Activated T-helper 1 cell treated with anti-CD3 and anti-CD28 coated beads, Interleukin-12 subunit alpha, Interleukin-12 subunit beta, Interleukin-2, Interleukin-4 antibody, amounts not matched to agents 30 ng/mL and 10 ng/mL and 1 ng/mL, durations not matched to agents 14 hours and 24 hours and 36 hours (primary cell): ENCODE measurements around the gene SMARCD3. TPM values are rescaled to one million over a fixed set of nuclear protein-coding genes. Genes with fewer than 3 reads are reported as not detected.

Experiments used
- DNase-seq: peaks from one replicate; pipeline ENCODE4 v3.0.0; 2021; ENCODE audit warnings: low spot score
- H3K27ac Mint-ChIP-seq: one replicate; pipeline ENCODE4 v1.8.0; 2021; ENCODE audit warnings: mild to moderate bottlenecking, mixed read lengths
- H3K27me3 Mint-ChIP-seq: one replicate; pipeline ENCODE4 v1.8.0; 2022; ENCODE audit warnings: mild to moderate bottlenecking, moderate library complexity, mixed read lengths; ENCODE audit not compliant: insufficient read depth
- H3K36me3 Mint-ChIP-seq: one replicate; pipeline ENCODE4 v1.8.0; 2021; ENCODE audit warnings: low read depth, mixed read lengths
- H3K4me1 Mint-ChIP-seq: one replicate; pipeline ENCODE4 v1.8.0; 2021; ENCODE audit warnings: low read depth, mixed read lengths
- H3K4me3 Mint-ChIP-seq: one replicate; pipeline ENCODE4 v1.8.0; 2021; ENCODE audit warnings: mild to moderate bottlenecking, moderate library complexity, mixed read lengths
- H3K9me3 Mint-ChIP-seq: one replicate; pipeline ENCODE4 v1.8.0; 2021; ENCODE audit warnings: mixed read lengths
- intact Hi-C: fragments of 100-400 bp; cut with micrococcal nuclease; formaldehyde crosslinking; loops from one replicate; pipeline ENCODE4 v1.15.1; 2024
- total RNA-seq: library from RNA; stranded (reverse); gene quantifications from 2 replicates; pipeline ENCODE4 v1.2.3, GENCODE V29; 2022

Gene SMARCD3
- total RNA-seq, 1 donor from 2014 or later, result 2.4 TPM

DNA sequence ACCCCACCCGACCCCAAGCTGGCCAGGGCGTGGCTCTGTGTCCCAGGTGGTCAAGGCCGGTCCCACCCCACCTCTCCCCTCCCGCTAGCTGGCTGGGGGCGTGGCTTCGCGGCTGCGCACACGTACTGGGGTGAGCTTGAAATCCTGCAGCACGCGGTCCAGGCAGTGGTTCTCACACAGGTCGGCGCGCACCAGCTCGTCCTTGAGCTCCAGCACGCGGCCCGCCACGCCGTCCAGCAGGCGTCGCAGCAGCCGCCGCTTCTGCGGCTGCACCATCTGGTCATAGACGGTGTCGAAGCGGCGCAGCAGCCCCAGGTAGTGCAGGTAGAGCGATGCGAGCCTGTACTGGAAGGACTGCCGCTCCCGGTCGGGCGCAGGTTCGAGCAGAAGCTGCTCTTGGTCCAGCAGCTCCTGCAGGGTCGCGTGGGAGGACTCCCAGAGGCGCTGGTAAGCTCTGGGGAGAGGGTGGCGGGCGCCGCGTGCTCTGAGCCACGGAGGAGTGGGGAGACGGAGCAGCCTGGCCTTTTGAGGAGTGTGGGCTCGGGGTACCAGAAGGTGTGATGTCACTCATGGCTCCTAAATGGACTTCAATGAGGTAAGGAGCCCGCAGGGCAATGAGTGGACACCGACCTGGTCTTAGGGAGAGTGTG, 44.0 kb downstream of the SMARCD3 start:
- Mint-ChIP-seq H3K27me3 (peaks cover 13% of the 10 kb centered on the region), H3K36me3 (no peaks in the 10 kb centered on the region), H3K9me3 (no peaks in the 10 kb centered on the region), H3K4me3 (no peak overlapping the region), H3K27ac (no peak overlapping the region), H3K4me1 (peaks cover 20% of the 10 kb centered on the region)
- intact Hi-C loops, result no loop called here
- DNase-seq, result no peak

DNA sequence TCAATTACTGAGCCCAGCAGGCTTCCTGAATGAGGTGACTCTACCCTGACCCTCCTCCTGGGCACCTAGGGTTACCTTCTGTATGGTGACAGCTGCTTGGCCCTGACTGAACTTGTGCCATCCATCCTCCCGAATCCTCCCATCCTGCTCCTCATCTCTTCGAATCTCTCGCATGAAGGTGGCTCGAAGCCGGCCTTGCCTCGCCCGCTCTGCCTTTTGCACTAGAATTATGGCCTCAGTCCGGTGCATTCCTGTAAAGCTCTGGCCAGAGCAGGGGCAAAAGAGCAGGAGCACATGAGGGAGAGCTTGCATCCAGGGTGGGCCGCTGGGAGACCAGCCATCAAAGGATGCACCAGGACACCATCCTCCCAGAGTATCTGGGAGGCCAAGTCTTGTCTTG, 45.7 kb downstream of the SMARCD3 start:
- H3K9me3 Mint-ChIP-seq, result no peaks in the 10 kb centered on the region

DNA sequence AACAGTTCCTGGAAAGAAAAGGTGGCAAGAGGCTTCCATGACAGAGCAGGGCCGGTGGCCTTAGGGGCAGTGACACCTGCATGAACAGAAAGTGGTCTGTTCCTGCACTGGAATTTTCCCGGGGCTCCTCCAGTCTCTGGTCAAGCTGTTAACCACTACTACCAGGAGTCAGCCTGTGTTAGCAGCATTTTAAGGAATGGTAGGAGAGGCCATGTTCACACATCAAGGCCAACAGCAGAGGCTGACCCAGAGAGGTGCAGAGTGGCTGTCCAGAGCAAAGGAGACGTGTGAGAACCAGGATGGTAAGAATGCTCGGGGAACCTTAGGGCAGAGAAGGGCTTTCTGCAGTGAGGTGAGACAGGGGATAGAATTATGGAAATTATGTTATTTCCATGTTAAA, 46.7 kb downstream of the SMARCD3 start:
- intact Hi-C loops, result no loop called here
- H3K4me1 Mint-ChIP-seq, result peaks cover 2% of the 10 kb centered on the region
- H3K4me3 Mint-ChIP-seq, result no peak overlapping the region
- no peaks in the 10 kb centered on the region for H3K9me3 Mint-ChIP-seq
- DNase-seq, result no peak
- H3K27ac Mint-ChIP-seq, result no peak overlapping the region
- peaks cover 12% of the 10 kb centered on the region for H3K27me3 Mint-ChIP-seq
- no peaks in the 10 kb centered on the region for H3K36me3 Mint-ChIP-seq

More for the DNA sequence above, 45.7 kb downstream of the SMARCD3 start:
- peaks cover 13% of the 10 kb centered on the region for H3K27me3 Mint-ChIP-seq
- H3K4me3 Mint-ChIP-seq, result no peak overlapping the region
- H3K27ac Mint-ChIP-seq, result no peak overlapping the region
- intact Hi-C loops, result no loop called here
- no peak for DNase-seq
- no peaks in the 10 kb centered on the region for H3K36me3 Mint-ChIP-seq
- peaks cover 13% of the 10 kb centered on the region for H3K4me1 Mint-ChIP-seq

DNA sequence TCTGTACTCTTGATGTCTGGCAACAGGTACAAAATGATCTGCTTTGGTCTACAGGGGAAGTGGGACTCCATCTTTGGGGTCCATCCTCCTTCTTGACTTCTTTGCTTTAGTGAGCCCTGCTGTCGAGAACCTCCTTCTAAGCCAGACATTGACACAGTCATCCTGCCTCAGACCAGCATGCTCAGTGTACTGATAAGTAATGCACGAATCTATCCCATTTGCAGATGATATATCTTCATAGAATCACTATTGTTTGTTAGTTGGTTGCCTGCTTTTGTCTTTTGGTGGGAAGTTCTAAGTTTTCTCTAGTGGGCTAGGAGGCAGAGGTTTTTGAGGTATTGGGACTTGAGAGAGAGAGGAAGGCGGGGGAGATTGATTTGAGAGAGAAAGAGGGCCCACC, 47.1 kb downstream of the SMARCD3 start:
- H3K36me3 Mint-ChIP-seq, result no peaks in the 10 kb centered on the region
- H3K9me3 Mint-ChIP-seq, result no peaks in the 10 kb centered on the region
- intact Hi-C loops, result no loop called here
- no peak overlapping the region for H3K27ac Mint-ChIP-seq
- H3K4me3 Mint-ChIP-seq, result no peak overlapping the region
- DNase-seq, result no peak
- H3K4me1 Mint-ChIP-seq, result no peaks in the 10 kb centered on the region
- H3K27me3 Mint-ChIP-seq, result peaks cover 10% of the 10 kb centered on the region

DNA sequence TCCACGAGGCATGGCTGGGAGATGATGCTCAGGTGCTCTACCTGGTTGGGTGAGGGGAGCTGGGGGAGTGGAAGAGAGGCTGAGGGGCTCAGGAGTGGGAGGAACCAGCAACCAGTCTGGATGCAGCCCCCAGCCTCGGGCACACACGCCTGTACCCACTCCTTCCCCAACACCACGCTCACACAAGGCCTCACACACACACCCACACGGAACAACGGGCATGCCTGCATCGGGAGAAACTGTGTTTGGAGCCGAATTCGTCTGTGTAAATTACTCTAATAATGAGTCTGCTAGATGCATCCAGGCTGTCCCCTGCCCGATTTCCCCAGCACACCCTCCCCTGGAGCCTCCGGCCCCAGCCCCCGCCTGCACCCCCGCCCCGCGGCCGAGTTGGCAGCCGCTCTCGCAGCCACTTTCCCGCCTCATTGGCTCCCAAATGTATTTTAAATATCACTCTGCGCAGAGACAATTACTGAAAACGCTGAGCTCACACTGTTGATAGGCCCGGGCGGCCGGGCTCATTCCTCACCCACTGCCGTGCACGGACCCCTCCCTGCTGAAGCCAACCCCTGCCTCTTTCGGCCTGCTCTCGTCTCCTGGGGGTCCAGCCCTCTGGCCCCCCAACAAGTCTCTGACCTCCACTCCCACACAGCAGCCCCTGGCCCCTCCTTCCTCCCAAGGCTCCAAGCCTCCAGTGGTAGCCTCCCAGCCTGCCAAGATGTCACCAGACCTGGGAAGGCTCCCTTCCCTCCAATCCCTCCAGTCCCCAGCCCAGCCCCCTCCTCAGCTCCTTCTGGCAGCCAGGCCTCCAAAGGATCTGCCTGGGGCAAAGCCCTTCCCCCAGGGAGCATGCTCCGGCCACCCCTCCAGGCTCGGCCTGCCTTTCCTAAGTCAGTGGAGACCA, 49.3 kb downstream of the SMARCD3 start:
- no peak overlapping the region for H3K4me3 Mint-ChIP-seq
- intact Hi-C loops, result no loop called here
- peaks cover 14% of the 10 kb centered on the region for H3K27me3 Mint-ChIP-seq
- no peaks in the 10 kb centered on the region for H3K4me1 Mint-ChIP-seq
- H3K9me3 Mint-ChIP-seq, result no peaks in the 10 kb centered on the region
- no peaks in the 10 kb centered on the region for H3K36me3 Mint-ChIP-seq
- no peak for DNase-seq
- H3K27ac Mint-ChIP-seq, result no peak overlapping the region

DNA sequence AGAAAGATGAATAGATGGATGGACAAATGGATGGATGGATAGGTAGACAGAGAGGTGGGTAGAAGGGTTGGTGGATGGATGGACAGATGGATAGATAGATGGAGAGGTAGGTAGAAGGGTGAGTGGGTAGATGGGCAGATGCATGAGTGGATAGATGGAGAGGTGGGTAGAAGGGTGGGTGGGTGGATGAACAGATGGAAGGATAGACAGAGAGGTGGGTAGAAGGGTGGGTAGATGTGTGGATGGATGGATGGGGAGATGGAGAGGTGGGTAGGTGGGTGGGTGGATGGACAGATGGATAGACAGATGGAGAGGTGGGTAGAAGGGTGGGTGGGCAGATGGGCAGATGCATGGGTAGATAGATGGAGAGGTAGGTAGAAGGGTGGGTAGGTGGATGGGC, 50.6 kb downstream of the SMARCD3 start:
- no peak overlapping the region for H3K4me3 Mint-ChIP-seq
- peaks cover 10% of the 10 kb centered on the region for H3K27me3 Mint-ChIP-seq
- intact Hi-C loops, result no loop called here
- no peaks in the 10 kb centered on the region for H3K4me1 Mint-ChIP-seq
- H3K9me3 Mint-ChIP-seq, result no peaks in the 10 kb centered on the region
- DNase-seq, result no peak
- H3K27ac Mint-ChIP-seq, result no peak overlapping the region
- no peaks in the 10 kb centered on the region for H3K36me3 Mint-ChIP-seq

DNA sequence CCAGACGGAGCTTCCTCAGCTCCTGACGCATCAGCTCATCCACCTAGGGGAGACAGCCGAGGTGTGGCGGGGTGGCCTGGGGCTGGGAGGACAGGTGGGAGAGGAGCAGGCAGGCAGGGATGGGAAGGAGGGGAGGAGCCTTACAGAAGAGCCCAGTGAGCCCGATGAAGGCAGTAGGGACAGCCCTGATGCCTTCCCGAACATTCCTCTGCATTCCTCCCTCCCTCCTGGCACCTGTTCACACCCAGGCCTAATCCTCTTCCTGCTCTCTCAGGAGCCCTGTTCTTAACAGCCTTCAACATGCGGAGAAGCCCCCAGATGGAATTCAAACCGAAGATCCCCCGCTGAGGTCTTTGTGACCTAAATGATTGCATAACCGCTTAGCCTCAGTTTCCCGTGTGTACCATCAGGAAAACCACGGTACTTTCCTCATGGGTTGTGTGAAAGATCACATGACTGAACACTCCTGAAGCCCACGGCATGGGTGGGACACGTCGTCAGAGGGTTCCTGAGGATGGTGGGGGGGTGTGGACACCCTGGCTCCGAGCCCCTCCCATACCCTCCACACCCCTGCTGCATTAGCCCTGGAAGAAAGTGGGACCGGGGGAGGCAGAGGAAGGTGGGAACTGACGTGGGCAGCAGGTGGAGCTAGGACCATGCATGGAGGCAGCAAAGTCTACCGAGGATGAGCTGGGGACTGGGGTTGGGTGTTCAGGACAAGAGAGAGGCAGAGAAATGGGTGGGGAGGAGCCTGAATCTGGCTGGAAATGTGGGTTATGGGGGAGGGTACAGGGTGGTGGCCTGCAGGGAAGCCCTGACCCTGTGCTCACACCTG, 52.7 kb downstream of the SMARCD3 start:
- Mint-ChIP-seq H3K27me3 (peaks cover 8% of the 10 kb centered on the region), H3K4me1 (no peaks in the 10 kb centered on the region), H3K27ac (no peak overlapping the region), H3K36me3 (no peaks in the 10 kb centered on the region), H3K9me3 (no peaks in the 10 kb centered on the region), H3K4me3 (no peak overlapping the region)
- no peak for DNase-seq
- intact Hi-C loops, result no loop called here

DNA sequence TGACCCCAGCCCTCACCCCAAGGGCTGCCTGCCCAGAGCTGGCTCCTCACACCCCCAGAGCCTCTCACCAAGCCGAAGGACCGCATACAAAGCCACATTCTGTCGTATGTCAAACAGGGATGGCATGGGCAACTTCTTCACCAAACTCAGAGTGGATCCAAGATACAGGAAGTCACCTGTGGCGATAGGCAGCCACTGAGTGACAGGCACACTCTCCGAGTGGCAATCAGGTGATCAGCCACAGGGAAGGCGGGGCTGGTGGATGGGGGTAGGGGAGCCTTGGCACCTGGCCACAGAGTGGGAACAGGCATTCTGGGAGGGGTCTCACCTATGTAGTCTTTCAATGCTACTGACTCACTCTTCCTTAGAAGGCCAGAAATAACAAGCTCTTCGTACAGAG, 54.3 kb downstream of the SMARCD3 start:
- DNase-seq, result no peak
- H3K4me3 Mint-ChIP-seq, result no peak overlapping the region
- no peak overlapping the region for H3K27ac Mint-ChIP-seq
- no peaks in the 10 kb centered on the region for H3K36me3 Mint-ChIP-seq
- peaks cover 13% of the 10 kb centered on the region for H3K27me3 Mint-ChIP-seq
- H3K9me3 Mint-ChIP-seq, result no peaks in the 10 kb centered on the region
- intact Hi-C loops, result no loop called here
- no peaks in the 10 kb centered on the region for H3K4me1 Mint-ChIP-seq

DNA sequence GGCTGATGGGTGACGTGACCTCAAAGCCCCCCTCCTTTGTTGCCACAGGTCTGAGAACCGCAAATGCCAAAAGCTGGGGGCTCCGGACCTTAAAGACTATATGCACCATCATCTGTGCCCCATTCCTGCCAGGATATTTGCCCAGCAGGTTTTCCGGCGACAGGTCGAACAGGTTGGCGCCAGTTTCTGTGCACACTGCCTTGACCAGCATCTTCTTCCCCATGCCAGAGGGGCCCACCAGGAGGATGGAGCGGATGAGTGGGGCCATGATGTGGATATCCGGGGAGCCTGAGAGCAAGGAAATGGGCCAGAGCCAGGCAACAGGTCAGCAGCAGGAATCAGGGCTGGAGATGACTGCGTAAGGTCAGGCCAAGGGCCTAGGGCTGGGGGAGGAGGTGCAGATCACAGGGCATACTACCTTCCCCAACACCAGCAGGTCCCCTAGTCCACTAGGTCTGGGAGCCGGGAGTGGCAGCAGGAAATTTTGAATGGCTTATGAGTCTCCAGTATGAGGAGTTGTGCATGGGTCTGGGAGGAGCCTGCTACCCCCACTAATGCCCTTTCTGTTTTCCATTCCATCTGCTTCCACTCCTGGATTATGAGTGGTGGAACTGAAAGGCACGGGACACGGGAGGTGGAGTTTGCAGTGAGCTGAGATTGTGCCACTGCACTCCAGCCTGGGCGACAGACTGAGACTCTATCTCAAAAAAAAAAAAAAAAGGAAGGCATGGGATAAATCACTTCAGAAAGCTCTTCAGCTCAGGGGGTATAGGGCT, 55.1 kb downstream of the SMARCD3 start:
- H3K27me3 Mint-ChIP-seq, result peaks cover 13% of the 10 kb centered on the region

DNA sequence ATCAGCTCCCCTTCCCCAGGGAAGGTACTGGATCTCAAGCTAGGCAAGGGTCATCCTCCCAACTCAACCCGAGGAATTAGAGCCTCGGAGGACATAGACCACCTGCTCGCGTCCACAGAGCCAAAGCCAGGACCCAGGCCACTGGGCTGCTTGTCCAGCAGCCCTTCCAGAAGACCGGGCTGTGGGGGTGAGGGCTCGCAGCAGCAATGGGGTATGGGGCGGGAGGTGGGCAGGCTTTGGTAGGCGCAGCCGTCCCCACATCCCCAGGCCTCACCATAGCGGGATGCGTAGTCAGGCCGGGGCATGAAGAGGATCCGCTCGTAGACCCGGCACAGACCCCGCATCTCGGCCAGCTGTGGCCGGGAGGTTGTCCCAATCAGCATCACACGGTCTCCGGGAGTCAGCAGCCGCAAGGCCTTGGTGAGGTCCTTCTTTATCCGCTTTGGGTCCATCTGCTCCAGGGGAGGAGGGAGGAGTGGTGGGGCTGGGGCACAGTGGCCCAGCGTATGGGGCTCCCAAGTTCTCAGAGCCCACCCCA, 56.4 kb downstream of the SMARCD3 start:
- Mint-ChIP-seq H3K9me3 (no peaks in the 10 kb centered on the region), H3K36me3 (no peaks in the 10 kb centered on the region), H3K4me3 (no peak overlapping the region), H3K4me1 (no peaks in the 10 kb centered on the region), H3K27me3 (peaks cover 13% of the 10 kb centered on the region), H3K27ac (no peak overlapping the region)
- DNase-seq, result no peak
- intact Hi-C loops, result no loop called here

More for the DNA sequence above, 55.1 kb downstream of the SMARCD3 start:
- no peak overlapping the region for H3K27ac Mint-ChIP-seq
- intact Hi-C loops, result no loop called here
- H3K9me3 Mint-ChIP-seq, result no peaks in the 10 kb centered on the region
- H3K4me1 Mint-ChIP-seq, result no peaks in the 10 kb centered on the region
- DNase-seq, result no peak
- H3K4me3 Mint-ChIP-seq, result no peak overlapping the region
- H3K36me3 Mint-ChIP-seq, result no peaks in the 10 kb centered on the region

DNA sequence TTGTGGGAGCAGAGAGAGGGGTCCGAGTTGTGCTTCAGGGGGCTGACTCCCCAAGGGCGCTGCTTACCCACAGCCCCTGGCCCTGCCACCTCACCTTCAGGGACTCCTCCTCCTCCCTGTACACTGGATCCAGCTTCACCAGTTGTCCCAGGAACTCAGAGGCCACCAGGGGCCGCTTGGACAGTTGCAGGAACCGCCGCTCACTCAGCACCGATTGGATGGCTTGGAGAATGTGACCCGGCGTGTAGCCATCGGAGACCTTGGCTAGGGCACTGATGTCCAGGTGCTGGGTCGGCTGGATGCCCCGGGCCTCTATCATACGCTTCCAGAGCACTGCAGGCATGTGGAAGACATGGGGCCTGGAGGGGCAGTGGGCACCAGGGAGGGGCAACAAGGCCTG, 57.0 kb downstream of the SMARCD3 start:
- intact Hi-C loops, result no loop called here
- DNase-seq, result no peak
- no peaks in the 10 kb centered on the region for H3K4me1 Mint-ChIP-seq
- H3K27me3 Mint-ChIP-seq, result peaks cover 13% of the 10 kb centered on the region
- no peaks in the 10 kb centered on the region for H3K36me3 Mint-ChIP-seq
- H3K27ac Mint-ChIP-seq, result no peak overlapping the region
- H3K9me3 Mint-ChIP-seq, result no peaks in the 10 kb centered on the region
- no peak overlapping the region for H3K4me3 Mint-ChIP-seq

DNA sequence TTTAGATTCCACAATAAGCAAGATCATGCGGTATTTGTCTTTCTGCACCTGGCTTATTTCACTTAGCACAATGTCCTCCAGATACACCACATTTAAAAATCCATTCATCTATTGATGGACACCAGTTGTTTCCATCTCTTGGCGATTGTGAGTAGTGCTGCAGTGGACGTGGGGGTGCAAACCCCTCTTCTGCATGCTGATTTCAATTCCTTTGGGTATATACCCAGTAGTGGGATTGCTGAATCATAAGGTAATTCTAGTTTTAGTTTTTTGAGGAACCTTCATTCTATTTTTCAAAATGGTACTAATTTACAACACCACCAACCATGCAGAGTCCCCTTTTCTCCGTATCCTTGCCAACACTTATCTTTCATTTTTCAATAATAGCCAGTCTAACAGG, 59.5 kb downstream of the SMARCD3 start:
- no peak for DNase-seq
- no peak overlapping the region for H3K4me3 Mint-ChIP-seq
- H3K27ac Mint-ChIP-seq, result no peak overlapping the region
- no peaks in the 10 kb centered on the region for H3K4me1 Mint-ChIP-seq
- intact Hi-C loops, result no loop called here
- no peaks in the 10 kb centered on the region for H3K9me3 Mint-ChIP-seq
- H3K36me3 Mint-ChIP-seq, result no peaks in the 10 kb centered on the region
- peaks cover 7% of the 10 kb centered on the region for H3K27me3 Mint-ChIP-seq
